ENCODE measurements around the gene ATXN7. TPM values are rescaled to one million over a fixed set of nuclear protein-coding genes. Genes with fewer than 3 reads are reported as not detected.

ATXN7 gene
- total RNA-seq, 1 donor from 2014 or later, result 19.8 TPM

DNA sequence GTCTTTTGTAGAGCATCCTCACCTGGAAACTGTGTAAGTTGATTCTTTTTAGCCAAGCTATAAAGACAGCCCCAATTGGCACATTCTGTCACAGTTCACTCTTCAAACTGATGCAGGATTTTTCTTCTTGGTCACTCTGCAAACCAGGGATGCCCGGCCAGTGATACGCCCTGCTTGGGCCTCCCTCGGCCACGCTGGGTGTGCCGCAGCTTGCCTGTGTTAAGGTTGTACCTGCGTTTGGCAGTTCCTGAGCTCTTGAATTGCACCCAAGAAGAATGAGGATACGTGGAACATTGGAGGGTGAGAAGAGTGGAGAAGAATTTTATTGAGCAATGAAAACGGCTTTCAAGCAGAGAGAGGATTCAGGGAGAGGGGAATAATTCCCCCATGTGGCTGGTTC lies 109.7 kb downstream of the ATXN7 start:
- Mint-ChIP-seq H3K4me3 (no peak overlapping the region), H3K27me3 (no peaks in the 10 kb centered on the region), H3K9me3 (no peaks in the 10 kb centered on the region), H3K27ac (no peak overlapping the region), H3K36me3 (peaks cover 9% of the 10 kb centered on the region), H3K4me1 (ENCODE audit: unreplicated experiment) (peaks cover 57% of the 10 kb centered on the region)
- DNase-seq (ENCODE audit: extremely low spot score, unreplicated experiment), result no peak
- TF ChIP-seq, protein P1, sequence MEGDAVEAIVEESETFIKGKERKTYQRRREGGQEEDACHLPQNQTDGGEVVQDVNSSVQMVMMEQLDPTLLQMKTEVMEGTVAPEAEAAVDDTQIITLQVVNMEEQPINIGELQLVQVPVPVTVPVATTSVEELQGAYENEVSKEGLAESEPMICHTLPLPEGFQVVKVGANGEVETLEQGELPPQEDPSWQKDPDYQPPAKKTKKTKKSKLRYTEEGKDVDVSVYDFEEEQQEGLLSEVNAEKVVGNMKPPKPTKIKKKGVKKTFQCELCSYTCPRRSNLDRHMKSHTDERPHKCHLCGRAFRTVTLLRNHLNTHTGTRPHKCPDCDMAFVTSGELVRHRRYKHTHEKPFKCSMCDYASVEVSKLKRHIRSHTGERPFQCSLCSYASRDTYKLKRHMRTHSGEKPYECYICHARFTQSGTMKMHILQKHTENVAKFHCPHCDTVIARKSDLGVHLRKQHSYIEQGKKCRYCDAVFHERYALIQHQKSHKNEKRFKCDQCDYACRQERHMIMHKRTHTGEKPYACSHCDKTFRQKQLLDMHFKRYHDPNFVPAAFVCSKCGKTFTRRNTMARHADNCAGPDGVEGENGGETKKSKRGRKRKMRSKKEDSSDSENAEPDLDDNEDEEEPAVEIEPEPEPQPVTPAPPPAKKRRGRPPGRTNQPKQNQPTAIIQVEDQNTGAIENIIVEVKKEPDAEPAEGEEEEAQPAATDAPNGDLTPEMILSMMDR (conservative IDR thresholded peaks at IDR 0.05), result no peak

- H3K27me3 Mint-ChIP-seq, result no peaks in the 10 kb centered on the region
- TF ChIP-seq, protein P1 (conservative IDR thresholded peaks at IDR 0.05), result no peak
- DNase-seq (ENCODE audit: extremely low spot score, unreplicated experiment), result no peak
- H3K4me1 Mint-ChIP-seq (ENCODE audit: unreplicated experiment), result peaks cover 52% of the 10 kb centered on the region
- H3K4me3 Mint-ChIP-seq, result no peak overlapping the region
- no peaks in the 10 kb centered on the region for H3K9me3 Mint-ChIP-seq
- H3K36me3 Mint-ChIP-seq, result peaks cover 14% of the 10 kb centered on the region
- no peak overlapping the region for H3K27ac Mint-ChIP-seq
Observed at GRCh38 chr3:63974451-63974850, 110.8 kb downstream of the ATXN7 start.

DNA sequence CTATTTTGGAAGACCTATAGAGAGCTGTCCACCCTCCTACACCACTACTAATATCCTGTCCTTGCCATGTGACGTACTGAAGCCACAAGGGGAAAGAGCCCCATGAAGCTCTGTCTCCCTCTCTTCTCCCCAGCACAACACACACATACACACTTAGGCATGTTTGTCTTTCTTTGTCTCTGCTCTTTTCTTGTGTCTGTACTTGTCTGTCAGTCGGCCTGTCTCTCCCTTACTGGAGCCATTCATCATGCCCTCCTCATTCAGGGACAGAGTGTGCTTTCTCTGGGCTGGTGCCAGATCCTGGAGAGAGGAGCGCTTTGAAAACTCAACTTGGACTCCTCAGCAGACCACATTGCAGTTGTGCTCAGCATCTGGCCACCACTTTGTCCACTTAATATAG lies 112.1 kb downstream of the ATXN7 start:
- DNase-seq (ENCODE audit: extremely low spot score, unreplicated experiment), result no peak
- Mint-ChIP-seq H3K36me3 (peaks cover 14% of the 10 kb centered on the region), H3K9me3 (no peaks in the 10 kb centered on the region), H3K4me1 (ENCODE audit: unreplicated experiment) (peaks cover 39% of the 10 kb centered on the region), H3K27me3 (no peaks in the 10 kb centered on the region), H3K4me3 (peak overlapping the region; percentile 1), H3K27ac (peak overlapping the region; percentile 16)
- TF ChIP-seq, protein P1 (conservative IDR thresholded peaks at IDR 0.05), result no peak

DNA sequence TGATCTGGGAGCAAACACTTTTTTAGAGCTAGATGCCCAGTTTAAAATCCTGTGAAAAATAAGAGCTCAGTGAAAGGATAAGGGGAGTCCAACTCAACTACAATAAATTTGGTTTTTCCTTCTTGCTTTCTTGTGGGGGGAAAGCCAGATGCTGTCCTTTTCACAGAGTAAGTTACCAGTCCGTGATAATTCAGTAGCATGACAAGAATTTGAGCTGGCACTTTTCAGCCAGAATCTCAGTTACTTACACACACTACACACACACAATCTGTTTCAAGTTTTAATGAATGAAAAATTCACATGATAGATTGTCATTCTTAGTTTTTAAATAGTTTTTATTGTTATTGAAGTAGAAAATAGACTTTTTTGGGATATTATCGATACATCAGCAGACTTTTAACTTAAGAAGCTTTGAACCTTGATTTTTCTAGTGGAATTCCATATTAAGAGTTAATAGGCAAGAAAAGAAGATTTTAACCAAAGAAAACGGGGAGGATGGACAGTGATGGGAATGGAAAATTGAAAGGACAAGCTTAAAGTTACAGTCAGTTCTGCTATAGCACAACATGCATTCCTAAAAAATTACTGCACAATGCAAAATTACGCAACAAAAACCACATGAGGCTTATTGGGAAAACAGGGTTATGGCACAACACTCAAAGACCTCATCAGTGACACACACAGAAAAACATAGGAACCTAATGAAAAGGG lies 112.6 kb downstream of the ATXN7 start:
- no peaks in the 10 kb centered on the region for H3K27me3 Mint-ChIP-seq
- peaks cover 14% of the 10 kb centered on the region for H3K36me3 Mint-ChIP-seq
- H3K27ac Mint-ChIP-seq, result no peak overlapping the region
- TF ChIP-seq, protein P1 (conservative IDR thresholded peaks at IDR 0.05), result no peak
- no peak for DNase-seq (ENCODE audit: extremely low spot score, unreplicated experiment)
- no peak overlapping the region for H3K4me3 Mint-ChIP-seq
- no peaks in the 10 kb centered on the region for H3K9me3 Mint-ChIP-seq
- peaks cover 33% of the 10 kb centered on the region for H3K4me1 Mint-ChIP-seq (ENCODE audit: unreplicated experiment)

DNA sequence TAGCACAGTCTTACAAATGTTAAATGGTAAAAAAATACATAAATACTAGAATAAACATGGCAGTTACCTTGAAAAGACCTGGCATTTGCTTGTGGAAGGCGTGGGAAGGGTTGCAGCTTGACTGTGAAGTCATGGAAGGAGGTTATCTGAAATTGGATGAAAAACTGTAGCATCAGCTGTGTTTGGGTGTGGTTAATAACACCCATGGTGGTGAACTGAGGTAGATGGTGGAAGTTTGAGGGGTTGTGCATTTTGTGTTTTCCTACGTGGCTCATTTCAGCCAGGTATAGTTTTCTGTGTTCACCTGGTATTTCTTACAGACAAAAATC lies 113.2 kb downstream of the ATXN7 start:
- no peak for DNase-seq (ENCODE audit: extremely low spot score, unreplicated experiment)
- no peak overlapping the region for H3K27ac Mint-ChIP-seq
- no peak overlapping the region for H3K4me3 Mint-ChIP-seq
- no peaks in the 10 kb centered on the region for H3K27me3 Mint-ChIP-seq
- peaks cover 14% of the 10 kb centered on the region for H3K36me3 Mint-ChIP-seq
- H3K9me3 Mint-ChIP-seq, result no peaks in the 10 kb centered on the region
- peaks cover 31% of the 10 kb centered on the region for H3K4me1 Mint-ChIP-seq (ENCODE audit: unreplicated experiment)
- TF ChIP-seq, protein P1 (conservative IDR thresholded peaks at IDR 0.05), result no peak
